Keratinocyte (primary cell): ENCODE results near the gene UVSSA.
"Not testable (repeated sequence)": the region's sequence is repeated elsewhere in the genome, so short reads cannot be mapped to it uniquely, and the experiment has no call there.

Source experiments
- EZH2 ChIP-seq: IDR thresholded peaks from one replicate; pipeline ENCODE4 v1.6.1; 2012; ENCODE audit warnings: inconsistent platforms, mild to moderate bottlenecking, low read length, moderate library complexity
- TF ChIP-seq, protein P1 (sequence below), 3 experiments: IDR thresholded peaks in 1 of 3; conservative IDR thresholded peaks in 1 of 3; optimal IDR thresholded peaks in 1 of 3; 2 replicates in 2 of 3; 3 replicates in 1 of 3; pipeline versions ENCODE3 to v1.5.1; 2011; ENCODE audit warnings: low read length in 3 of 3, mild to moderate bottlenecking in 3 of 3, moderate library complexity in 2 of 3, control low read depth in 1 of 3, inconsistent platforms in 1 of 3; ENCODE audit not compliant: insufficient read depth in 2 of 3; ENCODE audit errors: extremely low read depth in 1 of 3

DNA sequence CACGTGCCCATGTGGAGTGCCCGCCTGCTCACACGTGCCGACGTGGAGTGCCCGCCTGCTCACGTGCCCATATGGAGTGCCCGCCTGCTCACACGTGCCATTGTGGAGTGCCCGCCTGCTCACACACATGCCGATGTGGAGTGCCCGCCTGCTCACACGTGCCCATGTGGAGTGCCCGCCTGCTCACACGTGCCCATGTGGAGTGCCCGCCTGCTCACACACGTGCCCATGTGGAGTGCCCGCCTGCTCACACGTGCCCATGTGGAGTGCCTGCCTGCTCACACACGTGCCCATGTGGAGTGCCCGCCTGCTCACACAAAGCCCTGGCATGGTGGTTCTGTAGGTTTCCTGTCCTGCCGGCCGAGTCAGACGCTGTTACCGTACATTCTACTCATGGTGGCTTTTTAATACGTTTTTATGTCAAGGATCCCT is 48.4 kb downstream of the UVSSA start:
- TF ChIP-seq, protein P1, sequence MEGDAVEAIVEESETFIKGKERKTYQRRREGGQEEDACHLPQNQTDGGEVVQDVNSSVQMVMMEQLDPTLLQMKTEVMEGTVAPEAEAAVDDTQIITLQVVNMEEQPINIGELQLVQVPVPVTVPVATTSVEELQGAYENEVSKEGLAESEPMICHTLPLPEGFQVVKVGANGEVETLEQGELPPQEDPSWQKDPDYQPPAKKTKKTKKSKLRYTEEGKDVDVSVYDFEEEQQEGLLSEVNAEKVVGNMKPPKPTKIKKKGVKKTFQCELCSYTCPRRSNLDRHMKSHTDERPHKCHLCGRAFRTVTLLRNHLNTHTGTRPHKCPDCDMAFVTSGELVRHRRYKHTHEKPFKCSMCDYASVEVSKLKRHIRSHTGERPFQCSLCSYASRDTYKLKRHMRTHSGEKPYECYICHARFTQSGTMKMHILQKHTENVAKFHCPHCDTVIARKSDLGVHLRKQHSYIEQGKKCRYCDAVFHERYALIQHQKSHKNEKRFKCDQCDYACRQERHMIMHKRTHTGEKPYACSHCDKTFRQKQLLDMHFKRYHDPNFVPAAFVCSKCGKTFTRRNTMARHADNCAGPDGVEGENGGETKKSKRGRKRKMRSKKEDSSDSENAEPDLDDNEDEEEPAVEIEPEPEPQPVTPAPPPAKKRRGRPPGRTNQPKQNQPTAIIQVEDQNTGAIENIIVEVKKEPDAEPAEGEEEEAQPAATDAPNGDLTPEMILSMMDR (optimal IDR thresholded peaks at IDR 0.05 in 1 of 3, IDR thresholded peaks at IDR 0.05 in 1 of 3, conservative IDR thresholded peaks at IDR 0.05 in 1 of 3; ENCODE audit: extremely low read depth in 1 of 3, insufficient read depth in 2 of 3, low read length in 3 of 3), result not testable (repeated sequence)
- not testable (repeated sequence) for TF ChIP-seq EZH2
